Measurements from ENCODE around the gene TRIM9.

Gene TRIM9

GRCh38 chr14:51079489-51079888 is 15.4 kb downstream of the TRIM9 start:
- ChIA-PET CTCF (no interaction called here), POLR2A (no interaction called here)
- DNase-seq (ENCODE audit: extremely low spot score): no peak
- no peak for TF ChIP-seq FOXA1 (IDR thresholded peaks at IDR 0.05)
- no peak for TF ChIP-seq ELF4 (IDR thresholded peaks at IDR 0.05)
- no peak for TF ChIP-seq BHLHE40 (IDR thresholded peaks at IDR 0.05; ENCODE audit: borderline replicate concordance)
- no peak for TF ChIP-seq SUZ12 (IDR thresholded peaks at IDR 0.05)
- TF ChIP-seq PKNOX1 (IDR thresholded peaks at IDR 0.05): no peak
- no peak for TF ChIP-seq FOXM1 (IDR thresholded peaks at IDR 0.05; ENCODE audit: borderline replicate concordance)
- TF ChIP-seq CTBP1 (IDR thresholded peaks at IDR 0.05; ENCODE audit: borderline replicate concordance): no peak
- TF ChIP-seq FOXK2 (IDR thresholded peaks at IDR 0.05): no peak
- no peak for TF ChIP-seq L3MBTL2 (conservative IDR thresholded peaks at IDR 0.05)
- no peak for TF ChIP-seq NFRKB (IDR thresholded peaks at IDR 0.05)
- no peak for TF ChIP-seq HDGF (IDR thresholded peaks at IDR 0.05; ENCODE audit: borderline replicate concordance)
- no peak for TF ChIP-seq TARDBP (IDR thresholded peaks at IDR 0.05)
- TF ChIP-seq LEF1 (IDR thresholded peaks at IDR 0.05; ENCODE audit: borderline replicate concordance): no peak
- TF ChIP-seq SP1 (IDR thresholded peaks at IDR 0.05): no peak
- no peak for TF ChIP-seq ARNT (IDR thresholded peaks at IDR 0.05)

DNA sequence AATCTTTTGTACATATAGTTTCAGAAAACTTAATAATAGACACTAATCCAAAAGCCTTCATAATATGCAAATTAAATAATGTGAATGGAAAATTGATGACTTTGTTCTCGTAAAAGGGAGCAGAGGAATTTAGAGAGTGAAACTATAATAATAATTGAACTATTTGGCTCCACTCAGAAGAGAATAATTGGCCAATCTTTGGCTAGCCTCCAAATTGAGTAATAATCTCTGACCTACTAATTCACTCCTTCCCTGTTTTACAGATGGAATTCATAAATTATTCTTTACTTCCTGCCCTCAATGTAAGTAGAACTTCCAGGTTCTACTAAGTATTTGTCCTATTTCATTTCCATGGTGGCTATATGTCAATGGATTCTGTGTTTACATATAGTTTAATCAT is 15.8 kb downstream of the TRIM9 start:
- POLR2A ChIA-PET: no interaction called here
- CTCF ChIA-PET: no interaction called here
- TF ChIP-seq CTBP1 (IDR thresholded peaks at IDR 0.05; ENCODE audit: borderline replicate concordance) (no peak), PKNOX1 (IDR thresholded peaks at IDR 0.05) (no peak), ZNF384 (IDR thresholded peaks at IDR 0.05) (no peak), SUZ12 (IDR thresholded peaks at IDR 0.05) (no peak), FOXA1 (IDR thresholded peaks at IDR 0.05) (no peak), HDGF (IDR thresholded peaks at IDR 0.05; ENCODE audit: borderline replicate concordance) (no peak), BHLHE40 (IDR thresholded peaks at IDR 0.05; ENCODE audit: borderline replicate concordance) (no peak), FOXM1 (IDR thresholded peaks at IDR 0.05; ENCODE audit: borderline replicate concordance) (no peak), TARDBP (IDR thresholded peaks at IDR 0.05) (no peak), FOXK2 (IDR thresholded peaks at IDR 0.05) (no peak), SP1 (IDR thresholded peaks at IDR 0.05) (no peak), ELF4 (IDR thresholded peaks at IDR 0.05) (no peak), L3MBTL2 (conservative IDR thresholded peaks at IDR 0.05) (no peak), NFRKB (IDR thresholded peaks at IDR 0.05) (no peak), LEF1 (IDR thresholded peaks at IDR 0.05; ENCODE audit: borderline replicate concordance) (no peak), ARNT (IDR thresholded peaks at IDR 0.05) (no peak)

DNA sequence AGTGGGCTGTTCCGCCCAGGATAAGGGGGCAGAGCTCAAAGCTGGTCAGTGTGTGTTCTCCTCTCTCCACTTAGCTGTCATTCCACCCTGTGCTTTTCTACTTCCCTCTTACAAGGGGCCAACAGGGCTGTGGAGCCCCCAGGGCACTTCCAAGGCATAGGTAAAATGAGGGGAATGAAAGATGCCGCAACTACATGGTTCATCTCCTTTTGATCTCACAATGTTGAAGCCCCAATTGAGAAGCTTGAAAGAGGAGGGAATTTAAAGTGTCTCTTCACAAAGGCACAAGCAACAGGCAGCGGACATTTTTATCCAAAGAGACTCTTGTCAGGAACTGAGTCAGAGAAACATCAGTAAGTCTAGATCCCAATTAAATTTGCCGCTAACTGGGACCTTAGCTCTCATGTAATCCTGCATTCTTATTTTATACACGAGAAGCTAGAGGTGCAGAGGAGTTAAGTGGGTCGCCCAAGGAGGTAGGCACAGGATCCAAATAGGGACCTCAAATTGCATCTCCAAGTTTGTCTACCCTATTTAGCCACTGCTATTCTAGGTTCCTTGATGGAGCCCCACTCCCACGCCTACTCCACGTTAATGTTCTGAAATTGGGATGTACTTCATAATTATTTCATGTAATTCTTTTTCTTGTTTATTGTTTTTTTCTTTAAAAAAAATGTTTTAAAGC is 20.1 kb downstream of the TRIM9 start:
- ChIA-PET CTCF (no interaction called here), POLR2A (no interaction called here)
- no peak for TF ChIP-seq FOXM1 (IDR thresholded peaks at IDR 0.05; ENCODE audit: borderline replicate concordance)
- TF ChIP-seq BHLHE40 (IDR thresholded peaks at IDR 0.05; ENCODE audit: borderline replicate concordance): no peak
- no peak for TF ChIP-seq SP1 (IDR thresholded peaks at IDR 0.05)
- no peak for TF ChIP-seq PKNOX1 (IDR thresholded peaks at IDR 0.05)
- no peak for TF ChIP-seq CTBP1 (IDR thresholded peaks at IDR 0.05; ENCODE audit: borderline replicate concordance)
- TF ChIP-seq ZNF384 (IDR thresholded peaks at IDR 0.05): no peak
- TF ChIP-seq ARNT (IDR thresholded peaks at IDR 0.05): no peak
- TF ChIP-seq NFRKB (IDR thresholded peaks at IDR 0.05): no peak
- no peak for TF ChIP-seq TARDBP (IDR thresholded peaks at IDR 0.05)
- no peak for TF ChIP-seq FOXK2 (IDR thresholded peaks at IDR 0.05)
- TF ChIP-seq SUZ12 (IDR thresholded peaks at IDR 0.05): no peak
- no peak for TF ChIP-seq LEF1 (IDR thresholded peaks at IDR 0.05; ENCODE audit: borderline replicate concordance)
- TF ChIP-seq HDGF (IDR thresholded peaks at IDR 0.05; ENCODE audit: borderline replicate concordance): no peak
- TF ChIP-seq L3MBTL2 (conservative IDR thresholded peaks at IDR 0.05): no peak
- TF ChIP-seq FOXA1 (IDR thresholded peaks at IDR 0.05): no peak
- TF ChIP-seq ELF4 (IDR thresholded peaks at IDR 0.05): no peak
- no peak for DNase-seq (ENCODE audit: extremely low spot score)

More for the DNA sequence above, 15.8 kb downstream of the TRIM9 start:
- DNase-seq (ENCODE audit: extremely low spot score): no peak

DNA sequence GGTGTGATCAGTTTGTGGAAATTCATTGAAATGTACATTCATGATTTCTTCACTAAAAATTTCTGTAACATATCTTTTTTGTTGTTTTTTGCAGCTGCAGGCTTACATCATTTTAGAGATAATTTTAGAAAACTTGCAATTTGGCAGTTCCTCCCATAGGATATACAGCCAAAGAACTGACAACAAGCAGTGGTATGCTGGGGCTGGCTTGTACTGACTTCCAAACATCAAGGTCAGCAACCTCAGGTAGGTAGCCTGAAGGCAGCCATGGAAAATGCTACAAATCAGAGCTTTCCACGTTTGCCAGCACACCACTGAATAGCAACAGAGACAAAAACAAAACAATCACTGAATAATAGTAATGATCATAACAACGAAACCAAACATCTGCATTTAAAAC is 21.2 kb downstream of the TRIM9 start:
- ChIA-PET POLR2A (no interaction called here), CTCF (no interaction called here)

DNA sequence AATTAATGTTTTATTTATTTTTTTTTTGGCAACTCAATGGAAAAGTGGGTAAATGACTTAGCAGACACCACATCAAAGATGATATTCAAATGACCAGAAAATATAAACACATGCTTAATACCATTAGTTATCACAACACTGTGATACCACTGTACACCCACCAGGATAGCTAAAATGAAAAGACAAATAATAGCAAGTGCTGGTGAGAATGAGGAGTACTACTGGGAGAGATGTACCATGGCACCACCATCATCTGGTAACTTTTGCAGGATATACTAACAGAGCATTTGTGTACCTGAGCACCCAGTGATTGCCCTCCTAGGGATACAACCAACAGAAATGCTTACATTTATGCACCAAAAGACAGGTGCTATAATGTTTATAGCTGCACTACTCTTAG is 21.9 kb downstream of the TRIM9 start:
- TF ChIP-seq CTBP1 (IDR thresholded peaks at IDR 0.05; ENCODE audit: borderline replicate concordance) (no peak), SP1 (IDR thresholded peaks at IDR 0.05) (no peak), FOXK2 (IDR thresholded peaks at IDR 0.05) (no peak), ZNF384 (IDR thresholded peaks at IDR 0.05) (no peak), ELF4 (IDR thresholded peaks at IDR 0.05) (no peak), ARNT (IDR thresholded peaks at IDR 0.05) (no peak), HDGF (IDR thresholded peaks at IDR 0.05; ENCODE audit: borderline replicate concordance) (no peak), LEF1 (IDR thresholded peaks at IDR 0.05; ENCODE audit: borderline replicate concordance) (no peak), PKNOX1 (IDR thresholded peaks at IDR 0.05) (no peak), TARDBP (IDR thresholded peaks at IDR 0.05) (no peak), NFRKB (IDR thresholded peaks at IDR 0.05) (no peak), SUZ12 (IDR thresholded peaks at IDR 0.05) (no peak), BHLHE40 (IDR thresholded peaks at IDR 0.05; ENCODE audit: borderline replicate concordance) (no peak), FOXA1 (IDR thresholded peaks at IDR 0.05) (no peak), FOXM1 (IDR thresholded peaks at IDR 0.05; ENCODE audit: borderline replicate concordance) (no peak), L3MBTL2 (conservative IDR thresholded peaks at IDR 0.05) (no peak)
- DNase-seq (ENCODE audit: extremely low spot score): no peak
- ChIA-PET CTCF (no interaction called here), POLR2A (no interaction called here)

More for the DNA sequence above, 21.2 kb downstream of the TRIM9 start:
- TF ChIP-seq BHLHE40 (IDR thresholded peaks at IDR 0.05; ENCODE audit: borderline replicate concordance) (no peak), SP1 (IDR thresholded peaks at IDR 0.05) (no peak), PKNOX1 (IDR thresholded peaks at IDR 0.05) (no peak)
- no peak for DNase-seq (ENCODE audit: extremely low spot score)
